ENCODE data around the gene MRPL49.
A peak's percentile ranks its signal among the peaks of the same experiment; 100 is the strongest.

The MRPL49 gene

DNA sequence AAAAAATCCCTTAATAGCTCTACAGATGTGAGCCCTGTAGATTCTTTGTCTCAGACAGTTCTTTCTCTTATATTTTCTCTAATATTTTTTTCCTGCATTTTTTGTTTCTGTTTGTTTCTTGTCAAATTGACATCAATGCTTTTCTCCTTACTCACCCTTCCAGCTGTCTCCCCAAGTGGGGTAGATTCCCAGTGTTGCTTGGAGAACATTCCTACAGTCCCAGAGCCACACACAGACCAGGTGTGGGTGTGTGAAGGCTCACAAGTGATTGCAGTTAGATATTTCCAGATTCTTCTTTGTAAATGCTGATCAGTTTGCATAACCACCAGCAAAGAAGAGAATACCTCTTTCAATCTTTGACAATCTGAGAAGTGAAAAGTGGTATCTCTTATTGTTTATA, 18.6 kb upstream of the MRPL49 start:
- peaks cover 33% of the 10 kb centered on the region for H3K36me3 ChIP-seq (ENCODE audit: control insufficient read depth, insufficient read depth, low read length)
- H3K9me3 ChIP-seq (ENCODE audit: control insufficient read depth, low read length): no peaks in the 10 kb centered on the region
- H3K4me1 ChIP-seq (ENCODE audit: control insufficient read depth, insufficient read depth, low read length, poor library complexity, severe bottlenecking): no peaks in the 10 kb centered on the region
- H3K4me3 ChIP-seq (ENCODE audit: extremely low read depth, insufficient read depth, low read length, poor library complexity, severe bottlenecking): no peak overlapping the region
- H3K27ac ChIP-seq (ENCODE audit: low read depth, low read length, severe bottlenecking): no peak overlapping the region

DNA sequence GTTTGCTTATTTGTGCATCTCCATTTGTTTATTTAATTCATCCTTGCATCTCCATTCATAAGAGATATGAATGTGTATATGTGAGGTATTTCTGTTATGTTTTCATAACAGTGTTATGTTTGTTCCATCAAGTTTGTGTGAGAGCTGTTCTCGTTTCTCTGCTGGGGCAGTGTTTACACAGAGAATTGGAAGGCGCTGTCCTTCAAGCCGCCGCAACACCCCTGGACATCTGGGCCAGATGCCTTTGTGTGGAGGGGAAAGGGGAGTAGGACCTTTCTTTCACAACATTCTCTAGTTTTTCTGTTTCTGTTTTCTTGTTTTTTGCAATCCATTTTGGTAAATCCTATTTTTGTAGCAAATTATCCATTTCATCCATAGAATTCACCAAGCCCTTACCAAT, 17.5 kb upstream of the MRPL49 start:
- H3K4me1 ChIP-seq (ENCODE audit: control insufficient read depth, insufficient read depth, low read length, poor library complexity, severe bottlenecking): no peaks in the 10 kb centered on the region
- H3K27ac ChIP-seq (ENCODE audit: low read depth, low read length, severe bottlenecking): no peak overlapping the region
- H3K4me3 ChIP-seq (ENCODE audit: extremely low read depth, insufficient read depth, low read length, poor library complexity, severe bottlenecking): no peak overlapping the region
- peaks cover 35% of the 10 kb centered on the region for H3K36me3 ChIP-seq (ENCODE audit: control insufficient read depth, insufficient read depth, low read length)
- H3K9me3 ChIP-seq (ENCODE audit: control insufficient read depth, low read length): no peaks in the 10 kb centered on the region
- WGBS, 2 experiments (ENCODE audit: insufficient coverage in 2 of 2): 95 to 100% methylated on average over 1 to 2 of the region's 4 CpGs

DNA sequence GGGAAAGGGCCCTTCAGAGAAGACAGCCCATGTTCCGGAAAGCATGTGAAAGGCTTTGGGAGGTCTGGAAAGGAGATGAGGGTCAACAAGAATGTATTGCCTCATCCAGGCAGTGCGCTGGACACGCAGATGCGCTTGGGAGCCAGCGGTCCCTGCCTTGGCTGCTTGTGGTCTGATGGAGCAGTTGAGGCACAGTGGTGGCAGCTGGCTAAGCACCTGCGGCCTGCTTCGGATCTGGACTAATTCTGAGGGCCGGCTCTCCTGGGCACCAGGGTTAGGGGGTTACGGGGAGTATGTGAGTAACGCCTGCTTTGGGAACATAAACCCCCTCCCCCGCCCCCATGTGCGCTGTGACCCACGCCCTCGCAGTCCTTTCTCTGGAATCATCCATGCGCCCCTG, 15.0 kb upstream of the MRPL49 start:
- 97 to 100% methylated on average over 7 to 9 of the region's 15 CpGs for WGBS, 2 experiments (ENCODE audit: insufficient coverage in 2 of 2)
- peaks cover 9% of the 10 kb centered on the region for H3K4me1 ChIP-seq (ENCODE audit: control insufficient read depth, insufficient read depth, low read length, poor library complexity, severe bottlenecking)
- H3K4me3 ChIP-seq (ENCODE audit: extremely low read depth, insufficient read depth, low read length, poor library complexity, severe bottlenecking): no peak overlapping the region
- H3K9me3 ChIP-seq (ENCODE audit: control insufficient read depth, low read length): no peaks in the 10 kb centered on the region
- no peak overlapping the region for H3K27ac ChIP-seq (ENCODE audit: low read depth, low read length, severe bottlenecking)
- H3K36me3 ChIP-seq (ENCODE audit: control insufficient read depth, insufficient read depth, low read length): peaks cover 34% of the 10 kb centered on the region

DNA sequence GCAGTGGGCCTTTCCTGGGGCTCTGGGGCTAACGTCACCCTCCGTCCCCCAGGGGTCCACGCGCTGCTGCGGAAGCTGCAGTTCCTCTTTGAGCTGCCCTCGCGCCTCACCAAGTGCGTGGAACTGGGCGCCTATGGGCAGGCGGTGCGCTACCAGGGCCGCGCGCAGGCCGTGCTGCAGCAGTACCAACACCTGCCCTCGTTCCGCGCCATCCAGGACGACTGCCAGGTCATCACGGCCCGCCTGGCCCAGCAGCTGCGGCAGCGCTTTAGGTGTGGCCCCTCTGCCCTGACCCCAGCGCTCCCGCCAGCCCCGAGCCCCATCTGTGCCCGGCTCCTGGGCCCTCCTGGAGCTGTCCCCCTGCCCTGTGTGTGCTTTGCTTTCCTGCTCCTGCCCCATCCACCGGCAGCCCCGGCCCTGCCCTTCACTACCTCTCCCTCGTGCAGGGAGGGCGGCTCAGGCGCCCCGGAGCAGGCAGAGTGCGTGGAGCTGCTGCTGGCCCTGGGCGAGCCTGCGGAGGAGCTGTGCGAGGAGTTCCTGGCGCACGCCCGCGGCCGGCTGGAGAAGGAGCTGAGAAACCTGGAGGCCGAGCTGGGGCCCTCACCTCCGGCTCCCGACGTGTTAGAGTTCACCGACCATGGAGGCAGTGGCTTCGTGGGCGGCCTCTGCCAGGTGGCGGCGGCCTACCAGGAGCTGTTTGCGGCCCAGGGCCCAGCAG, 14.2 kb upstream of the MRPL49 start:
- 96% methylated on average over 43 to 52 of the region's 52 CpGs for WGBS, 2 experiments (ENCODE audit: insufficient coverage in 2 of 2)
- Histone ChIP-seq H3K4me1 (ENCODE audit: control insufficient read depth, insufficient read depth, low read length, poor library complexity, severe bottlenecking) (peaks cover 12% of the 10 kb centered on the region), H3K9me3 (ENCODE audit: control insufficient read depth, low read length) (no peaks in the 10 kb centered on the region), H3K36me3 (ENCODE audit: control insufficient read depth, insufficient read depth, low read length) (peaks cover 34% of the 10 kb centered on the region), H3K4me3 (ENCODE audit: extremely low read depth, insufficient read depth, low read length, poor library complexity, severe bottlenecking) (no peak overlapping the region), H3K27ac (ENCODE audit: low read depth, low read length, severe bottlenecking) (no peak overlapping the region)

GRCh38 chr11:65108469-65109123, 13.5 kb upstream of the MRPL49 start:
- Histone ChIP-seq H3K4me1 (ENCODE audit: control insufficient read depth, insufficient read depth, low read length, poor library complexity, severe bottlenecking) (peaks cover 19% of the 10 kb centered on the region), H3K4me3 (ENCODE audit: extremely low read depth, insufficient read depth, low read length, poor library complexity, severe bottlenecking) (no peak overlapping the region), H3K9me3 (ENCODE audit: control insufficient read depth, low read length) (no peaks in the 10 kb centered on the region), H3K36me3 (ENCODE audit: control insufficient read depth, insufficient read depth, low read length) (peaks cover 30% of the 10 kb centered on the region), H3K27ac (ENCODE audit: low read depth, low read length, severe bottlenecking) (no peak overlapping the region)
- WGBS, 2 experiments (ENCODE audit: insufficient coverage in 2 of 2): 95 to 97% methylated on average over 37 to 38 of the region's 38 CpGs

- WGBS, 2 experiments (ENCODE audit: insufficient coverage in 2 of 2): 91 to 95% methylated on average over 30 to 31 of the region's 36 CpGs
- no peaks in the 10 kb centered on the region for H3K9me3 ChIP-seq (ENCODE audit: control insufficient read depth, low read length)
- peaks cover 26% of the 10 kb centered on the region for H3K36me3 ChIP-seq (ENCODE audit: control insufficient read depth, insufficient read depth, low read length)
- no peak overlapping the region for H3K4me3 ChIP-seq (ENCODE audit: extremely low read depth, insufficient read depth, low read length, poor library complexity, severe bottlenecking)
- H3K4me1 ChIP-seq (ENCODE audit: control insufficient read depth, insufficient read depth, low read length, poor library complexity, severe bottlenecking): peaks cover 21% of the 10 kb centered on the region
- no peak overlapping the region for H3K27ac ChIP-seq (ENCODE audit: low read depth, low read length, severe bottlenecking)
Observed at GRCh38 chr11:65109231-65110198, 12.6 kb upstream of the MRPL49 start.

DNA sequence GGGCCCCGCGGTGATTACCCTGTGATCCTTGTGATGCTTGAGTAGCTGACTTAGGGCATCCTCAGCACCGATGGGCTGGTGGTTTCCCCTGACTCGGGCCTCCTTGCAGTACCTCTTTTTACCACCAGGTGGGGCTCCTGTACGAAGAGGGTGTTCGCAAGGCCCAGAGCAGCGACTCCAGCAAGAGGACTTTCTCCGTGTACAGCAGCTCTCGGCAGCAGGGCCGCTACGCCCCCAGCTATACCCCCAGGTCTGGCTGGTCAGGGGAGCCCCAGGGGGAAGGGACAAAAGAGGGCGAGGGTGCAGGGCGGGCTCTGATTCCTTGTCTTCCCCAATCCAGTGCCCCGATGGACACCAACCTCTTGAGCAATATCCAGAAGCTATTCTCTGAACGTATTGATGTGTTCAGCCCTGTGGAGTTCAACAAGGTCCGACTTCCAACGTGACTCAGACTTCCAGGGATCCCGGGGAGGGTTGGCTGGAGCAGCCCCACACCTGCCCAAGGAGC, 11.7 kb upstream of the MRPL49 start:
- H3K4me1 ChIP-seq (ENCODE audit: control insufficient read depth, insufficient read depth, low read length, poor library complexity, severe bottlenecking): peaks cover 21% of the 10 kb centered on the region
- H3K9me3 ChIP-seq (ENCODE audit: control insufficient read depth, low read length): no peaks in the 10 kb centered on the region
- 26 to 28% methylated on average over 15 to 16 of the region's 18 CpGs for WGBS, 2 experiments (ENCODE audit: insufficient coverage in 2 of 2)
- H3K36me3 ChIP-seq (ENCODE audit: control insufficient read depth, insufficient read depth, low read length): peaks cover 33% of the 10 kb centered on the region
- H3K27ac ChIP-seq (ENCODE audit: low read depth, low read length, severe bottlenecking): peak overlapping the region; percentile 13
- no peak overlapping the region for H3K4me3 ChIP-seq (ENCODE audit: extremely low read depth, insufficient read depth, low read length, poor library complexity, severe bottlenecking)

DNA sequence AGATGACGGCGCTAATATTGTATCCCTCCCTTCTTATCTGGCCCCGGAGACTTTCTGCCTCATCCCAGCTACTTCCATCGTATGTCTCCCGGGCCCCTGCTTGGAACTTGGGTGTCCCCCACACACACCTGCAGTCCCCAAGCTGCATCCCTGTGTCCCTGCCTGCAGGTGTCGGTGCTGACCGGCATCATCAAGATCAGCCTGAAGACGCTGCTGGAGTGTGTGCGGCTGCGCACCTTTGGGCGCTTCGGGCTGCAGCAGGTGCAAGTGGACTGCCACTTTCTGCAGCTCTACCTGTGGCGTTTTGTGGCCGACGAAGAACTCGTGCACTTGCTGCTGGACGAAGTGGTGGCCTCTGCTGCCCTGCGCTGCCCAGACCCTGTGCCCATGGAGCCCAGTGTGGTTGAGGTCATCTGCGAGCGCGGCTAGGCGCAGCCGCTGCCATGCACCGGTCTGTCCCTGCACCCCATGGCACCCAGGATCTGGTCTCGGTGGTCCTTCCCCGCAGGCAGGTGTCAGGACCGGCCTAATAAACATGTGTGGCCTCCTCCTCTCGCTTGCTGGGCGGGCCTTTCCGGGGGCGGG, 10.9 kb upstream of the MRPL49 start:
- 64 to 65% methylated on average over 31 of the region's 31 CpGs for WGBS, 2 experiments (ENCODE audit: insufficient coverage in 2 of 2)
- Histone ChIP-seq H3K4me3 (ENCODE audit: extremely low read depth, insufficient read depth, low read length, poor library complexity, severe bottlenecking) (peak overlapping the region; percentile 81), H3K4me1 (ENCODE audit: control insufficient read depth, insufficient read depth, low read length, poor library complexity, severe bottlenecking) (peaks cover 21% of the 10 kb centered on the region), H3K27ac (ENCODE audit: low read depth, low read length, severe bottlenecking) (no peak overlapping the region), H3K9me3 (ENCODE audit: control insufficient read depth, low read length) (no peaks in the 10 kb centered on the region), H3K36me3 (ENCODE audit: control insufficient read depth, insufficient read depth, low read length) (peaks cover 36% of the 10 kb centered on the region)

DNA sequence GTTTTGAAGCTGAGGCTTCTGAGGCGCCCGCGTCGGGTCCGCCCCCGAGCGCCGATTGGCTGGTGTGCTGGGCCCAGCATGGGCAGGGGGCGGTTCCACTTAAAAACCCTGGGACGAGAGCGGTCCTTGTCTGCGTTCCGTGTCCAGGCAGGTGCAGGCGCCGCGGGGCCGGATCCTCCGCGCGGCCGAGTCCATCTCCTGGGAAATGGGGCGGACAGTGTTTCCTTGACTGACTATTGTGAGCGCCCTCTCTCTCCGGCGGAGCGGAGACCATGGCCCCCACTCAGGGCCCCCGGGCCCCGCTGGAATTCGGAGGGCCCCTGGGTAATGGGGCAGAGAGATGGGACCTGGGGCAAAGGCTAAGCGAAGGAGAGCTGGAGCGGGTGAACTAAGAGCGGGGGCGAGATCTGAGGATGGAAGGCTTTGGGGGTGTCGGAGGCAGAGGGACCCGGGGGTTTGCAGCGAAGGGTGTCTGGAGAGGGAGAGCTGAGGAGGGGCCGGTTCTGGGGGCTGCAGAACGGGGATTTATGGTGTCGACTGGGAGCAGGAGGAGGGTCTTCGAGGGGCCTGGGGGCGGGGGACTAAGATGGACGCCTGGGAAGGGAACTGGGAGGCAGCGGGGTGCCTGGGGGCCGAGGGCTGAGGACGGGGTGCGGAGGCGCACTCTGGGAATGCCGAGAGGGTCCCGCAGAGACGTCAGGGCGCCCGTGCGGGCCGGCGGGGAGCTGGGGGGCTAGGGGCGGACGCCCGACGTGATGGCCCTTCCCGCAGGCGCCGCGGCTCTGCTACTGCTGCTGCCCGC, 10.2 kb upstream of the MRPL49 start, which contains the start of gene TM7SF2:
TSS of gene TM7SF2 (plus strand) at position 129 of the 802 bp plus-strand sequence. CDS start at position 273, 144 bp downstream.
- Histone ChIP-seq H3K27ac (ENCODE audit: low read depth, low read length, severe bottlenecking) (peak within 1 kb of the TSS; percentile 29), H3K4me3 (ENCODE audit: extremely low read depth, insufficient read depth, low read length, poor library complexity, severe bottlenecking) (peak within 1 kb of the TSS; percentile 81), H3K36me3 (ENCODE audit: control insufficient read depth, insufficient read depth, low read length) (peaks cover 41% of the 10 kb centered on the region), H3K9me3 (ENCODE audit: control insufficient read depth, low read length) (no peaks in the 10 kb centered on the region), H3K4me1 (ENCODE audit: control insufficient read depth, insufficient read depth, low read length, poor library complexity, severe bottlenecking) (peaks cover 24% of the 10 kb centered on the region)
- 0 to 1% methylated on average over 52 to 56 of the region's 64 CpGs for WGBS, 2 experiments (ENCODE audit: insufficient coverage in 2 of 2)

Data from mesodermal cell (in vitro differentiated cells).